Measurements from ENCODE around the gene SCLY. TPM values are rescaled to one million over a fixed set of nuclear protein-coding genes. Genes with fewer than 3 reads are reported as not detected.

Gene SCLY
- polyA plus RNA-seq, 3 donors, result 25.2 to 30.8 (median 27.7) TPM

- DNase-seq (ENCODE audit: extremely low read depth in 1 of 11, low read depth in 9 of 11, low spot score in 4 of 11), result no peak
Observed at GRCh38 chr2:238117199-238118154, 56.7 kb downstream of the SCLY start.

- DNase-seq (ENCODE audit: extremely low read depth in 1 of 11, low read depth in 9 of 11, low spot score in 4 of 11), result no peak
Observed at GRCh38 chr2:238119756-238120462, 59.1 kb downstream of the SCLY start.

- DNase-seq (ENCODE audit: extremely low read depth in 1 of 11, low read depth in 9 of 11, low spot score in 4 of 11), result peak in 7 of 11 donors; percentile 51 to 72 (median 63)
Observed at GRCh38 chr2:238120463-238121298, 59.9 kb downstream of the SCLY start.

DNA sequence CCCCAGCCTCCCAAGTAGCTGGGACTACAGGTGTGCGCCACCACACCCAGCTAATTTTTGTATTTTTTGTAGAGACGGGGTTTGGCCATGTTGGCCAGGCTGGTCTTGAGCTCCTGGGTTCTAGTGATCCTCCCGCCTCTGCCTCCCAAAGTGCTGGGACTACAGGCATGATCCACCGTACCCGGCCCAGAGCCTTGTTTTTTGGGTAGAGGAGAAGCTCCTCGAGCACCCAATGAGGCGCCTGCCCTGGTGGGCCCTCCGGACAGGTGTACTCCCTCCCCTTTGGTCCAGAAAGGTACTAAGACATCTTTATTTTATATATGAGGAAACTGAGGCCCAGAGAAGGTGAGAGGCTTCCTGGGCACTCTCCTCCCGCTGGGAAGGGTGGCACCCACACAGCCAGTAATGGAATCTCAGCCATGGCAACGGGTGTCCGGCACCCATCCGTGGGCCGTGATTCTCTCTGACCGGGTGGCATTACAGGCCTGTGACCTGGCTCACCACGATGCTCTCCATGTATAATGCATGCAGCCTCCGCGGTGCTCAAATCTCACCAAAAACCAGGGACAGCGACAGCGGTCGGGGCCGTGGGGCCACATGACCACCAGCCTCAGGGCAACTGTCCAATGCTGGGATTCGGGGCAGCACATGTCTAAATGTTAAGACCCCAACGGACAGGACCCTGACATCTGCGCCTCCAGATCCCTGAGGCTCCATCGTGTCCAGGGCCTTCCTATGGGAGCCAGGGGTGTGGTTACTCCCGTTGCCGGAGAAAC lies 60.9 kb downstream of the SCLY start:
- no peak for DNase-seq (ENCODE audit: extremely low read depth in 1 of 11, low read depth in 9 of 11, low spot score in 4 of 11)

GRCh38 chr2:238122287-238123217 lies 61.8 kb downstream of the SCLY start:
- no peak for DNase-seq (ENCODE audit: extremely low read depth in 1 of 11, low read depth in 9 of 11, low spot score in 4 of 11)

GRCh38 chr2:238123218-238123971 lies 62.6 kb downstream of the SCLY start:
- DNase-seq (ENCODE audit: extremely low read depth in 1 of 11, low read depth in 9 of 11, low spot score in 4 of 11), result no peak

GRCh38 chr2:238123991-238124470 lies 63.2 kb downstream of the SCLY start:
- no peak for DNase-seq (ENCODE audit: extremely low read depth in 1 of 11, low read depth in 9 of 11, low spot score in 4 of 11)

DNA sequence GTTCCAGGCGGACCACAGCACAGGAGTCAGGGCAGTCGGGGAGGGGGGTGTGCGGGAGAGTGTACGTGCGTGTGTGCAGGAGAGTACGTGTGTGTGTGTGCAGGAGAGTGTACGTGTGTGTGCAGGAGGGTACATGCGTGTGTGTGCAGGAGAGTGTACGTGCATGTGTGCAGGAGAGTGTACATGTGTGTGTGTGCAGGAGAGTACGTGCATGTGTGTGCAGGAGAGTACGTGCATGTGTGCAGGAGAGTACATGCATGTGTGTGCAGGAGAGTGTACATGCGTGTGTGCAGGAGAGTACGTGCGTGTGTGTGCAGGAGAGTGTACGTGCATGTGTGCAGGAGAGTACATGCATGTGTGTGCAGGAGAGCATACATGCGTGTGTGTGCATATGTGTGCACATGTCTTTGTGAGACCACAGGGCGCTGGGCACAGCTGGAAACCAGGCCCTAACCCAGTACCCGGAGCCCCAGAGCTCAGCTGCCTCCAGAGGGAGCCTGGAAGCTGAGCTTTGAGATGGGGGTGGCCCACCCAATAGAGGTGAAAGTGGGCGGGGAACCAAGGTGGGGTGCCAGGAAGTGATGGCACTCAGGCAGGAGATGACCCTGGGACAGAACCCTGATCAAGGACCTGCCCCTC lies 63.8 kb downstream of the SCLY start:
- no peak for DNase-seq (ENCODE audit: extremely low read depth in 1 of 11, low read depth in 9 of 11, low spot score in 4 of 11)

DNA sequence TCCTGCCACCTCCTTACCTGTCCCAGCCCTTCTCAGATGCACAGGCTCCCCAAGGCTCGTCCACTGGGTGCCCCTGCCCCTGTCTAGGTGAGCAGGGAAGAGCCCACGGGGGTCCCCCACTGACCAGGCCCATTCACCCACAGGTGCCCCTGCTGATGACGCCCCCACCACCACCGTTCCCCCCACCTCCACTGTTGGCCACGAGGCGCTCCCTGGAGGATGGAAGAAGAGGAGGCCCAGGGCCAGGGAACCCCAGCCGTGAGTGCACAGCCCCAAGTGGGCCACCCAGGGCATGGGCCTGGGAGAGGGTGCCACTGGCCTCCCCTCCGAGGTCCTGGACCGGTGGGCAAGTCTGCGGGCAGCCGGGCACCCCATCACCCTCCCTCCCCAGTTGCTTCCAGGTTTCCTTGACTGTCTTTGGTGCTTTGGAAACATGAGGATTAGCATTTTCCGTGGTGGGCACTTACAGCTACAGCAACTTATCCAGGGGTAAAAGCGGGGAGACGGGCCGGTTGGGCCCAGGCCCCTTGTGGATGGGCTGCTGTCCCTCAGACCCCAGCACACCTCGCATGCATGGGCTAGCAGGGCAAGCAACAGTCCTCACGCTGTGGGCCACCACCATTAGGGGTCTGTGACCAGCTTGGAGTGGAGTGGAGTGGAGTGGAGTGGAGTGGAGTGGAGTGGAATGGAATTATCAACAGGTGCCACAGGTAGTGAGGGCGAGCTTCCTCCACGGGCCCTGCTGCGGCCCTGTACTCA lies 64.5 kb downstream of the SCLY start:
- DNase-seq (ENCODE audit: extremely low read depth in 1 of 11, low read depth in 9 of 11, low spot score in 4 of 11), result no peak

GRCh38 chr2:238126338-238126737 lies 65.5 kb downstream of the SCLY start:
- DNase-seq (ENCODE audit: extremely low read depth in 1 of 11, low read depth in 9 of 11, low spot score in 4 of 11), result no peak

- DNase-seq (ENCODE audit: extremely low read depth in 1 of 11, low read depth in 9 of 11, low spot score in 4 of 11), result no peak
Observed at GRCh38 chr2:238126775-238127164, 66.0 kb downstream of the SCLY start.

- DNase-seq (ENCODE audit: extremely low read depth in 1 of 11, low read depth in 9 of 11, low spot score in 4 of 11), result peak in 2 of 11 donors; percentile 49 to 62
Observed at GRCh38 chr2:238127165-238128060, 66.6 kb downstream of the SCLY start.

- DNase-seq (ENCODE audit: extremely low read depth in 1 of 11, low read depth in 9 of 11, low spot score in 4 of 11), result no peak
Observed at GRCh38 chr2:238128061-238128440, 67.2 kb downstream of the SCLY start.

DNA sequence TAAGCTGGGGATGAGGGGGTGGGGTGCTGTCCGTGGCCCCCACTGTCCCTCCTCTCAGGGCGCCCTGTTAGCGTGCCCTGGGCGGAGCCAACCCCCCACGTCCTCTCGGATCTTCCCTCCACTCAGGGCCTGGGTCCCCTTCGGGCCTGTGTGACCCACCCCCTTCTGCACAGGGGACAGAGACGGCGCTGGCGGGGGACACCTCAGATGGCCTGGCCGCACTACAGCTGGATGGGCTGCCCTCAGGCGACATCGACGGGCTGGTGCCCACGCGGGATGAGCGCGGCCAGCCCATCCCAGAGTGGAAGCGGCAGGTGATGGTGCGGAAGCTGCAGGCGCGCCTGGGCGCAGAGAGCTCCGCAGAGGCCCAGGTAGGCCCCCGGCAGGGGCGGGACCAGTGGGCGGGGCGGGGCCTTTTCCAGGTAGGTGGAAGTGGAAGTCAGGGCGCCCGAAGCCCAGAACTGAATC lies 67.8 kb downstream of the SCLY start:
- no peak for DNase-seq (ENCODE audit: extremely low read depth in 1 of 11, low read depth in 9 of 11, low spot score in 4 of 11)

Measured in renal cortex interstitium (tissue), 11 donors.